Testis (tissue), 2 donors: Measurements from ENCODE around the gene PCK1.

Experiments used
- POLR2A ChIP-seq: fragments of 450-650 bp; IDR thresholded peaks from one replicate; pipeline ENCODE4 v1.6.1; 2017; ENCODE audit warnings: antibody characterized with exemption, mild to moderate bottlenecking, moderate library complexity
- TF ChIP-seq, protein P1 (sequence below), 3 experiments: fragments of 450-650 bp in 2 of 3; fragments of 200-600 bp in 1 of 3; sonication (generic) in 1 of 3; IDR thresholded peaks; one replicate each; pipeline ENCODE4 v1.5.1; 2016 to 2019; ENCODE audit warnings: antibody characterized with exemption in 3 of 3, mild to moderate bottlenecking in 2 of 3, moderate library complexity in 1 of 3

GRCh38 chr20:57592263-57593092, 31.6 kb downstream of the PCK1 start:
- TF ChIP-seq, protein P1, sequence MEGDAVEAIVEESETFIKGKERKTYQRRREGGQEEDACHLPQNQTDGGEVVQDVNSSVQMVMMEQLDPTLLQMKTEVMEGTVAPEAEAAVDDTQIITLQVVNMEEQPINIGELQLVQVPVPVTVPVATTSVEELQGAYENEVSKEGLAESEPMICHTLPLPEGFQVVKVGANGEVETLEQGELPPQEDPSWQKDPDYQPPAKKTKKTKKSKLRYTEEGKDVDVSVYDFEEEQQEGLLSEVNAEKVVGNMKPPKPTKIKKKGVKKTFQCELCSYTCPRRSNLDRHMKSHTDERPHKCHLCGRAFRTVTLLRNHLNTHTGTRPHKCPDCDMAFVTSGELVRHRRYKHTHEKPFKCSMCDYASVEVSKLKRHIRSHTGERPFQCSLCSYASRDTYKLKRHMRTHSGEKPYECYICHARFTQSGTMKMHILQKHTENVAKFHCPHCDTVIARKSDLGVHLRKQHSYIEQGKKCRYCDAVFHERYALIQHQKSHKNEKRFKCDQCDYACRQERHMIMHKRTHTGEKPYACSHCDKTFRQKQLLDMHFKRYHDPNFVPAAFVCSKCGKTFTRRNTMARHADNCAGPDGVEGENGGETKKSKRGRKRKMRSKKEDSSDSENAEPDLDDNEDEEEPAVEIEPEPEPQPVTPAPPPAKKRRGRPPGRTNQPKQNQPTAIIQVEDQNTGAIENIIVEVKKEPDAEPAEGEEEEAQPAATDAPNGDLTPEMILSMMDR (IDR thresholded peaks at IDR 0.05) = no peak
- TF ChIP-seq POLR2A = no peak
